Spinal cord (tissue), 10 donors: ENCODE measurements around the gene OGT. TPM values are rescaled to one million over a fixed set of nuclear protein-coding genes. Genes with fewer than 3 reads are reported as not detected.

Source experiments
- DNase-seq, 6 donors: peaks; one replicate each; pipeline versions ENCODE4 v3.0.0 to v3.0.0-alpha.2; 2013 to 2015; ENCODE audit warnings: low spot score in 6 of 6, low read depth in 4 of 6
- H3K27ac ChIP-seq: one replicate; pipeline ENCODE4 v1.5.1; 2013; ENCODE audit warnings: low read depth, low read length, control low read depth
- H3K27me3 ChIP-seq: one replicate; pipeline ENCODE4 v1.6.1; 2013; ENCODE audit warnings: low read length; ENCODE audit not compliant: control insufficient read depth, insufficient read depth
- H3K36me3 ChIP-seq: one replicate; pipeline ENCODE4 v1.6.1; 2013; ENCODE audit warnings: low read length; ENCODE audit not compliant: control insufficient read depth, insufficient read depth
- H3K4me1 ChIP-seq: one replicate; pipeline ENCODE4 v1.6.1; 2013; ENCODE audit warnings: low read length; ENCODE audit not compliant: control insufficient read depth, insufficient read depth
- H3K4me3 ChIP-seq: one replicate; pipeline ENCODE4 v1.5.1; 2013; ENCODE audit warnings: low read depth, low read length, control low read depth
- H3K9me3 ChIP-seq: one replicate; pipeline ENCODE4 v1.6.1; 2013; ENCODE audit warnings: low read length; ENCODE audit not compliant: control insufficient read depth, insufficient read depth
- WGBS: methylation state at CpG from one replicate; pipeline ENCODE4 v1.1.5; 2013; ENCODE audit warnings: missing lambda C conversion rate; ENCODE audit not compliant: insufficient coverage; 5-methylcytosine and 5-hydroxymethylcytosine counted together
- polyA plus RNA-seq, 2 donors: library from polyadenylated mRNA; unstranded; fragments of 120-200 nt; gene quantifications; one replicate each; pipeline ENCODE4 v1.2.1, GENCODE V29; 2013; ENCODE audit not compliant: insufficient read length in 2 of 2
- total RNA-seq, 2 donors: library from RNA; depleted of rRNA in 1 of 2; stranded (reverse); fragments of 120-200 nt in 1 of 2; fragments of >200 nt in 1 of 2; gene quantifications; one replicate each; pipeline versions ENCODE4 v1.2.3 to v1.2.4, GENCODE V29; 2013 to 2014
- donor health status: healthy.

OGT gene
- total and polyA plus RNA-seq, 4 donors: 111 to 187 (median 127) TPM

DNA sequence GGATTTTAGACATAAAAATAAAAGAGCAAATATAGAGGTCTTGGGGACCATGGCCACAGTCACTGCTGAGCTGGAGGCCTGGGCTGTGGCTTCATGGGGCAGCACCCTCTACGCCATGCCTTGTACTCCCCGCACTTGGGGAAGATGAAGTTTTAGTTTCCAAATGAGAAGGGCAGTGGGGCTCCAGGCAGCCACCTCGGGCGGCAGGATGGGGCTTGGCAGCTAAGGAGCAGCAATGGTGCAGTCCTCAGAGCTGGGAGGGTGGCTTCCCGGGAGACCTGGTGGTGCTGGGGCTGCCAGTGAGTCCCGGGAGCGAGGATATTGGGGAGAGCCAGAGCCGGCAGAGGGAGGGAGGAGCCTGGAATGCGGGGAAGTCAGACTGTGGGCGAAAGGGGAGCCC, 83.0 kb downstream of the OGT start:
- H3K27ac ChIP-seq: no peak overlapping the region
- peaks cover 36% of the 10 kb centered on the region for H3K36me3 ChIP-seq
- WGBS: 82% methylated on average over 10 of the region's 10 CpGs
- H3K27me3 ChIP-seq: no peaks in the 10 kb centered on the region
- H3K4me3 ChIP-seq: no peak overlapping the region
- no peaks in the 10 kb centered on the region for H3K4me1 ChIP-seq
- DNase-seq: no peak
- no peaks in the 10 kb centered on the region for H3K9me3 ChIP-seq

GRCh38 chrX:71616672-71617529, 84.0 kb downstream of the OGT start:
- Histone ChIP-seq H3K36me3 (peaks cover 27% of the 10 kb centered on the region), H3K27ac (no peak overlapping the region), H3K9me3 (no peaks in the 10 kb centered on the region), H3K4me1 (peaks cover under 1% of the 10 kb centered on the region), H3K27me3 (no peaks in the 10 kb centered on the region), H3K4me3 (no peak overlapping the region)
- DNase-seq: no peak
- 86% methylated on average over 43 of the region's 43 CpGs for WGBS

GRCh38 chrX:71617742-71618141, 84.8 kb downstream of the OGT start:
- DNase-seq: no peak
- H3K27ac ChIP-seq: no peak overlapping the region
- WGBS: 79% methylated on average over 6 of the region's 8 CpGs

GRCh38 chrX:71618303-71618721, 85.4 kb downstream of the OGT start, which contains the start of gene CXCR3:
CXCR3 (minus strand) TSS chrX:71618511; CDS start chrX:71618449, 62 bp downstream.
- no peak within 1 kb of the TSS for H3K27ac ChIP-seq
- WGBS: 81% methylated on average over 4 of the region's 4 CpGs
- no peaks in the 10 kb centered on the region for H3K27me3 ChIP-seq
- peaks cover 25% of the 10 kb centered on the region for H3K36me3 ChIP-seq
- H3K4me3 ChIP-seq: no peak within 1 kb of the TSS
- H3K4me1 ChIP-seq: peaks cover 15% of the 10 kb centered on the region
- no peak for DNase-seq
- no peaks in the 10 kb centered on the region for H3K9me3 ChIP-seq

More at GRCh38 chrX:71617742-71618141, 84.8 kb downstream of the OGT start:
- Histone ChIP-seq H3K27me3 (no peaks in the 10 kb centered on the region), H3K4me3 (no peak overlapping the region), H3K36me3 (peaks cover 25% of the 10 kb centered on the region), H3K4me1 (peaks cover 9% of the 10 kb centered on the region), H3K9me3 (no peaks in the 10 kb centered on the region)

DNA sequence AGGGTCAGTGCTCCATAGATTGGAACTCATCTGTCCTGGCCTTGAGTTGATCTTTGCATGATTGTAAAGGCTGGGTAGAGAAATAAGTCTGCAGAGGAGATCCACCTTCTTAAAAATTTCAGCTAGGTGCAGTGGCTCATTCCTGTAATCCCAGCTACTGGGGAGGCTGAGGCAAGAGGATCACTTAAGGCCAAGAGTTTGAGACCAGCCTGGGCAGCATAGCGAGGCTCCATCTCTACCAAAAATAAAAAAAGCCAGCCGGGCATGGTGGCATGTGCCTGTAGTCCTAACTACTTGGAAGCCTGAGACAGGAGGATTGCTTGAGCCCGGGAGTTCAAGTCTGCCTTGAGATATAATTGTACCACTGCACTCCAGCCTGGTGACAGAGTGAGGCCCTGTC, 85.9 kb downstream of the OGT start:
- WGBS: 60% methylated on average over 1 of the region's 3 CpGs
- no peak overlapping the region for H3K27ac ChIP-seq
- no peaks in the 10 kb centered on the region for H3K27me3 ChIP-seq
- no peaks in the 10 kb centered on the region for H3K9me3 ChIP-seq
- no peak for DNase-seq
- peaks cover 25% of the 10 kb centered on the region for H3K36me3 ChIP-seq
- H3K4me1 ChIP-seq: peaks cover 17% of the 10 kb centered on the region
- H3K4me3 ChIP-seq: no peak overlapping the region

GRCh38 chrX:71619193-71619592, 86.3 kb downstream of the OGT start:
- Histone ChIP-seq H3K27ac (no peak overlapping the region), H3K27me3 (no peaks in the 10 kb centered on the region), H3K36me3 (peaks cover 22% of the 10 kb centered on the region), H3K4me3 (no peak overlapping the region), H3K4me1 (peaks cover 17% of the 10 kb centered on the region), H3K9me3 (no peaks in the 10 kb centered on the region)
- no CpG with 5 or more reads among the region's 8 CpGs for WGBS
- no peak for DNase-seq

DNA sequence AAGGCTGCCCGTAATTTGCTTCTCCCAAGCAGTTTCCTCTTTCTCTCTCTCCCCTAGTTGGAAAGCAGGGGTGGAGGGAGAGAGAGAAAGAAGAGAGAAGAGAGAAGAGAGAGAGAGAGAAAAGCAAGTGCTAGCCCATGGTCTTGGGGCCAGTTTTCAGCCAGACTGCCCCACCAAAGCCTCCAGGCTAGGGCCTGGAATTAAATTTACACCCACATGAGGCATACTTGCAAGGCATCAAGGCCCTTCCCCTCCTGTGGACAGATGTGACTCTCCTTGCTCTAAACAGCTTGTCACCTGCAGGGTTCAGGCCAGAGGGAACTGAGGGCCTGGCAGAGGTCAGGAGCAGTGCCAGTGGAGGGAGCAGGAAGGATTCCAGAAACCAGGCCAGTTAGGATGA, 87.1 kb downstream of the OGT start:
- DNase-seq: no peak
- no peak overlapping the region for H3K27ac ChIP-seq
- no peak overlapping the region for H3K4me3 ChIP-seq
- peaks cover 20% of the 10 kb centered on the region for H3K36me3 ChIP-seq
- WGBS: no CpG with 5 or more reads among the region's 1 CpG
- no peaks in the 10 kb centered on the region for H3K9me3 ChIP-seq
- peaks cover 17% of the 10 kb centered on the region for H3K4me1 ChIP-seq
- H3K27me3 ChIP-seq: no peaks in the 10 kb centered on the region

- peaks cover 8% of the 10 kb centered on the region for H3K36me3 ChIP-seq
- no peak overlapping the region for H3K4me3 ChIP-seq
- H3K27me3 ChIP-seq: no peaks in the 10 kb centered on the region
- H3K9me3 ChIP-seq: no peaks in the 10 kb centered on the region
- 72% methylated on average over 6 of the region's 6 CpGs for WGBS
- peaks cover 17% of the 10 kb centered on the region for H3K4me1 ChIP-seq
- DNase-seq: no peak
- H3K27ac ChIP-seq: no peak overlapping the region
Observed at GRCh38 chrX:71621603-71622002, 88.7 kb downstream of the OGT start.

DNA sequence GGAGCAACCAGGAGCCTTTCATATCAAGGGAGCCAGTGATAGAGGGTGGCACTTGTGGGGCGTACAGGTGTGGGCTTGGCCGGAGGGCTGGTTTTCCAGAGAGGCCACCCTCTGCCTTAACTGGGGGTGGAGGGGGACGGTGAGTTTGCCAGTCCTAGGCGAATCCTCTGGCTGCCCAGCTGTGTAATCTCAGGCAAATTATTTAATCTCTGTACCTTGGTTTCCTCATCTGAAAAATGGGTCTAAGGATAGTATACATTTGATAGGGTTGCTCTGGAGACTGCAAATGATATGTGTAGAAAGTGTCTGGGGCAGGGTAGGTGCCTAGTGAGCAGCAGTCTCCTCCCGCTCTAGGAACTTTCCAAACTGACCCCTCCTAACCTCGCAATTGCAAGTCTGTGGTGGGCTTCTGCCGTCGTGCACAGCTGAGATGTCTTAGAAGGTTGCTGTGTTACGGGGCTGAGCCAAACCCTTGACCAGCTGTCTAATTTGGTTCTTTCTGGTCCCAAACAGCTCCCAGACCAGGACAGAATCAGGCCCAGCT, 89.2 kb downstream of the OGT start:
- no peak overlapping the region for H3K4me3 ChIP-seq
- no peak for DNase-seq
- H3K36me3 ChIP-seq: peaks cover 3% of the 10 kb centered on the region
- H3K9me3 ChIP-seq: no peaks in the 10 kb centered on the region
- H3K27ac ChIP-seq: peak overlapping the region; percentile 19
- no peaks in the 10 kb centered on the region for H3K27me3 ChIP-seq
- peaks cover 17% of the 10 kb centered on the region for H3K4me1 ChIP-seq
- WGBS: 71% methylated on average over 9 of the region's 9 CpGs
